Effector CD4-positive, alpha-beta T cell (primary cell): ENCODE data around the gene VANGL2.

ENCODE experiments used
- DNase-seq: peaks from one replicate; pipeline ENCODE4 v3.0.0-alpha.2; 2020

The VANGL2 gene

GRCh38 chr1:160428655-160429054 lies 28.3 kb downstream of the VANGL2 start:
- DNase-seq, result no peak

DNA sequence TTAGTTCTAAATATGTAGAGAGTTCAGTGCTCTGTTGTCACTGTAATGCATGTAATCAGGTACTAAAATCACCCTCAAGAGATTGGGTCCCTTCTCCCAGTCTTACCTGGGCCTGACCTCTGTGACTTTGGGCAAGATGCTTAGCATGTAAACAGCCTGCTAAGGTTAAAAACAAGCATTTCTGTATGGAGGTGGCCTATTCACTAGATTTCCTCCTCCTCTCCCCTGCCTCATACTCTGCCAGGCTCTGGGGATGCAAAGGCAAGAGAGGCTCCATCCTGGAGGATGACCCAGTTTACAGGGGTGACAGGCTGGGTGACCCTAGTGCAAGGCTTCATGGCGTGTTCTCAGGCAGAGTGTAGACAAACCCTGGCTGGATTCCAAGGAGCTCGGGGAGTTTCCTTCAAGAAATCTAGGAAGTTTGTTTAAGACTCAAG lies 28.8 kb downstream of the VANGL2 start:
- no peak for DNase-seq

- no peak for DNase-seq
These were observed 29.6 kb downstream of the VANGL2 start for GRCh38 chr1:160429702-160430535.

DNA sequence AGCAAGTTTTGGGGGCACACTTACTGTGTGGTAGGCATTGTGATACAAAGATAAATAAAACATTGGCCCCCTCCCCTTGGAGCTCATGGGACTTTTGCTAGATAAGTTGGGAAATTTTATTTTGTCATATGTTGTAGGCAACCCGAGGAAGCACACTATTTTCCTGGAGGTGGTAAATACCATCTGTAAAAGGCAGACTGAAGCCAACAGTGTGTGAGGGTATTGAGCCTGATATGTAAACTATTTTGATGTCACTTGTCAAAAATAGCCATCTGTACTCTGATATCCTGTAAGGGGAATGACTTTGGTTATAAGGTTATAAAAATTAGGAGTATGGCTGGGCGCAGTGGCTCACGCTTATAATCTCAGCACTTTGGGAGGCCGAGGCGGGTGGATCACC lies 30.6 kb downstream of the VANGL2 start:
- DNase-seq, result no peak

- DNase-seq, result no peak
These were observed 31.2 kb downstream of the VANGL2 start for GRCh38 chr1:160431571-160431970.

GRCh38 chr1:160432371-160432786 lies 32.0 kb downstream of the VANGL2 start:
- DNase-seq, result no peak

DNA sequence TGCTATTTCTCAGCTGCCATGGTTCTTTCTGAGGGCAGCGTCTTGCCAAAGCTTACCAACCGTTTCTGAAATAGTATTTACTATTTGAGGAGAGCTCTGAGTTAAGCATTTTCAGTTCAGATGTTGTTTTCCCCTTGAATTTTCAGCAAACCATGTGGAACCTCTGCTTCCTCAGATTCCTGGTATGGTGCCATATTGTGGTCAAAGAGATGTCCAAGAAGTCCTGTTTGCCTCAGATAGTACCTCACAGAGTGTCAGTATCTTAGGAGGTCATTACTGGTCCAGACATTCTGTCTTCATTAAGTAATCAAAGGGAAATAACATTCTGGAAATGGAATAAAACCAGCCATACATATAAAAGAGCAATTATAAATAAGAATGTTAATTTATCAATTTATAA lies 36.6 kb downstream of the VANGL2 start:
- DNase-seq, result no peak

DNA sequence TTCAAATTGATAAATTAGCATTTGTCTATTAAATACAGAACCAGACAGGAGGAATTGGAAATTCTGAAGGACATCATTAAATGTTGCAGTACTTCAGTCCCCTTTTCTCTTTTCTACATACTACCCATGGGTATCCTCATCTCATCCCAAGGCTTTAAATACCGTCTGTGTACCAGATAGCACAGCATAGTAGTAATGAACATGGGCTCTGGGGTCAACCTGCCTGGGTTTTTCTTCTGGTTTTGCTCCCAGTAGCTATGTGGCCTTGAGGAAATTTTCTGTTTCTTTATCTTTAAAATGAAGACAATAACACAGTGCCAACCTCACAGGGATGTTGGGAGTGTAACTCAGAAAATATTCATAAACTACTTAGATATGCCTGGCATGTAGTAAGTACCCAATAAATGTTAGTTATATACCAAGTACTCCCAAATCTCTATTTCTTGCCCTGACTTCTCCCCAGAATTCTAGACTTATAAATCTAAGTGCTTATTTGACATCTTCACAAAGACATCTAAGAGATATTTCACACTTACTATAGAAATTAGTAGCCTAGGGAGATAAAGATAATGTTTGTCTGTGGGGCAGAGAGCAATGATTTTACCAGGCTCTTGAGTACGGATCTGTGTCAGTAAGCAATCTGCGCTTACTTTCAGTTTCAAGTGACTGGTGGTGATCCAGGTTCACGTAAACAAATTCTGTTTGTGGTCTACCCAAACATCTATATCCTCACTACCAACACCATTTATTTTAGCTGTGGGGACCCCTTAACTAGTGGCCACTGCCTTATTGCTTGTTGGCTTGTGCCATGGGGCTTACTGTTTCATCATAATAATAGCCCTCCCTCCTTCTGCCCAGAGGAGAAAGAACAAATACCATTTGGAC lies 37.3 kb downstream of the VANGL2 start:
- no peak for DNase-seq

DNA sequence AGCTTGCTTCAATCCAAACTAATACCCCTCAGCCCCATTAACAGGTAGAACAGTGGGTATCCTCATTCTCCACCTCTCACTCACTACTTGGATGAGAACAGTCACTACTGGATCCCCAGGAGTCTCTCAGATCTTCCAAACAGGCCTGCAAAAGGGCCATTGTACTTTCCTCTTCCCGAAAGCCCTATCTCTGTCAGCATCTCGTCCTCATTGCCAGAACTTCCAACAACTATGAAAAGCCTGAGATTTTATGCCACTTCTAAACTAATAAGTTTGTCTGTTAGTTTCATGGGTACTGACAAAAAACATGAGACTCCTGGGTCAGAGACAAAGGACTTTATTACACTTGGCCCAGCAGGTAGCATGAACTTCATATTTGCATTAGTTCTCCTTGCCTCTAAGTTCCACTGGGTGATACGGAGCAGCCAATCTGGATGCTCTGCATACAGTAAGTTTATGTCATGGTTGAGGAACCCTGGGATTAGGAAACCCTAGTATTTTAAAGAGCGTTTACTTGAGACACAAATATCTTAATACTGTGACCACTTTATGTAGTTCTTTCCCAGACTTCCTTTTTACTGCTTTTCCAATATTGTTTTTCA lies 38.1 kb downstream of the VANGL2 start:
- no peak for DNase-seq

DNA sequence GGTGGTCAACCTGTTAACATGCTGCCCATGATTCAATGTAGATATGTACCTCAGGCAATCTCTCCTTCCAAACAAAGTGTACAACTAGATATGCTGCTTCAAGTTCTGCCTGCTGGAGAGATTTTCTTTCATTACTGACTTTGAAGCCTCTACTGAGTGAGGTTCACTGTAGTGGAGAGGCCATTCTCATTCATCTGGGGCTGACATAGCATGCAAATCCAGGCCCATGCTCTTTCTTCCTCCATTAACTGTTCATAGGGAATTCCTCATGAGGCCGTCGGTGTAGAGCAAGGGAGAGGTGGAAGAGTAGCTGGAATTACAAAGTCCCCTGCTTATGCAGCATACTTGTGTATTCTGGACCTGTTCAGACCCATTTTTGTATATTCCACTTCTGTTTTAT lies 38.6 kb downstream of the VANGL2 start:
- DNase-seq, result no peak

GRCh38 chr1:160439718-160440117 lies 39.4 kb downstream of the VANGL2 start:
- DNase-seq, result no peak

DNA sequence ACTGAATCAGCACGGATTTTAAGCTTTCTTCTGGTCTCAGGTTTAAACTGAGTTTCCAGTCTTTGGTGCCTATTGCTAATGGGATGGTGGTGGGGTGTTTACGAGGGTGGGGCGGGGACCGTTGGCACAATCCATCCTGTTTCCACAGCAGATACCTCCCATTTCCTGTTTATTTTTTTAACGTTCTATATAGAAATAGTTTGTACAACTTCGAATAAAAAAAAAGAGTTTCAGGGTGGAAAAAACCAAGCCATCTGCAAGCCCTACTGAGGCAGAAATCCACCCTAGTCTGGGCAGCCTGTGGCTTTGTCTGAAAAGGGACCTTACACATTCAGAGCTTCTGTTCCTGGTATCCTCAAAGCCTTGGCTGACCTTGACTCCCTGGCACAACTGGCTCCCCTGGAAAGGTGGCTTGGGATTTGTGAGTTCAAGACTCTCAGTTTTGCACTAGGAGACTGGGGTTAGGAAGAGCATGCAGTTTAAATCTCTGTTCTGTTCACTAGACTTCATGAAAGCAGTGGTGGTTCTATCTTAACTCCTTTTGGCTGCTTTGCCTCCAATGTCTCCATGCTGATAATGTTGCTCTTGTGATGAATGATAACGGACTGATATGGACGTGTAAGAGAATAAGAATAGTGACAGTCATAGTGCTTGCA lies 46.7 kb downstream of the VANGL2 start:
- DNase-seq, result no peak

- DNase-seq, result no peak
These were observed 49.1 kb downstream of the VANGL2 start for GRCh38 chr1:160449494-160449893.

GRCh38 chr1:160451119-160451858 lies 50.9 kb downstream of the VANGL2 start:
- DNase-seq, result no peak

DNA sequence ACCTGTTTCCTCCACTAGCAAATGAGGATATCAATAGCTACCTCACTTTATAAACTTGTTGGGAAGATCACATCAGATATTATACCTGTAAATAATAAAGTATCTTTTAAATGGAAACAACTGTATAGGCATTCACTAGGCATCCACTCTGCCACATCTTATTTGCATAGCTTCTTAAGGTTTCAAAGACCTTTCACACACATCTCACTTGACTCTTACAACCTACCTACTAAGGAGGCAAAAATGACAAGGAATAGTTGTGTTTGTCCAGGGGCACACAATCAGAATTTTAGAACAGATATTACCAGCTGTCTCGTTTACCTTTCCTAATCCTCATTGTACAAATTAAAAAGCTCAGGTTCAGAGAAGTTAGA lies 51.5 kb downstream of the VANGL2 start:
- no peak for DNase-seq

DNA sequence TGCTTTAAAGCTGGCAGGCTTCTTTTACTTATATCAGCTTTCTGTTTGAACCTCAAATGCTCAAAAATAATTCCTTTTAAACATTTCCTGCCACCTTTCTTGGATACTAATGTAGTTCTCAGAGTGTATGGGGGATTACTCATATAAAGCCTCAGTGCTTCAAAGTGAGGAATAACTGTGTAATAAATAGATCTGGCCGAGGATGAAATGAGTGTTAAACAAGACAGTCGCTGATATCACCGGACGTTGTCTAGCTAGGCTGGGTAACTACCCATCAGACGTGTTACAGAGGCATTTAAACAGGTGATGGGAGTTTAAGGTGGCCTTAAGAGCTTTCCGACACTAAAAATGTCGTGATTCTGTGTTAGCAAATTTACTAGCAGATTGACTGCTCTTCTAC lies 53.1 kb downstream of the VANGL2 start:
- DNase-seq, result no peak

DNA sequence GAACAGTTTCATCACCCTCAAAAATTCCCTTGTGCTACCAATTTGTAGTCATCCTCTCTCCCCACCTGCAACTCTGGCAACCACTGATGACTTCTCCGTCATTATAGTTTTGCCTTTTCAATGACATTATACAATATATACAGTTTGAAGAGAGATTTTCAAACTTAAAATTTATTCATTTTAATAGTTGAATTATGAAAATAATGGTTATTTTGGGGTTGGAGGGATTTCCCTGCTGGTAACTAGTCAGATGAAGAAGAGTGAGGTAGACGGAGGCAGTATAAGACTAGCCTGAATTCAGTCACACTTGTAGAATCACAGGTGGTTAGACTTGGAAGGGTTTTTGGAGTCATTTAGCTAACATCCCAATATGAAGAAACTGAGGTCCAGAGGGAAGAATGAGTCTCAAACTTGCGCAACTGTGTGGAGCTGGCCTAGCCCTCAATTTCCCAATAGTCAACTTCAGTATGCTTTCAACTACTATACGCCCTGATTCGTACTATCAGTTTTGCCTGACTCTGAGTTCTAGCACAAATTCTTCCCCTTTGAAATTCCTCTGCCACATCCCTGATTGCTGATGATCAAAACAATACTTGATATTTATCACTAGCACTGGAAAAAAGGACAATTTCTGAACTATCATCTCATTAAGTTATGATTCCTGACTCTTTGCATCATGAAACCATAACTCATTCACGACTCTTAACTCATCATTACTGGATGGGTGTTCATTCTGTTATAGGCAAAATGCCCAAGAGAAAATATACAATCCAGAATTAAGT lies 54.2 kb downstream of the VANGL2 start:
- no peak for DNase-seq

DNA sequence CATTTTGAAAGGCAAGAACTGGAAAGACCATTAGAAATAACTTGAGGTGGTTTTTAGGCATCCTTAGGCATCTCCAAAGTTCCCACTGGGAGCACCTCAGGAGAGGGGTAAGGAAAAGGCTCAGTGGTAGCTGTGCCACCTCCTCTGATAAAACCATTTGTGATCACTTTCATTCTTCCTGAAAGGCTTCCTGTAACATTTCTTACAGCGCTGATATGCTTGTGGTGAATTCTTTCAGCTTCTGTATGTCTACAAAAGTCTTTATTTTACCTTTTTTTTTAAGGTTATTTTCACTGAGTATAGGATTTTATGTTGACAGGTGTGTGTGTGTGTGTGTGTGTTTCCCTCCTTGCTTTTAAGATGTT lies 54.8 kb downstream of the VANGL2 start:
- no peak for DNase-seq

GRCh38 chr1:160459056-160459455 lies 58.7 kb downstream of the VANGL2 start:
- no peak for DNase-seq

- no peak for DNase-seq
These were observed 59.3 kb downstream of the VANGL2 start for GRCh38 chr1:160459687-160460086.

- DNase-seq, result no peak
These were observed 59.9 kb downstream of the VANGL2 start for GRCh38 chr1:160460214-160460642.
